Measurements from ENCODE around the gene LSM14B. TPM values are rescaled to one million over a fixed set of nuclear protein-coding genes. Genes with fewer than 3 reads are reported as not detected.

Gene LSM14B
- total RNA-seq, 1 experiment from 2014 or later: 40.4 TPM

DNA sequence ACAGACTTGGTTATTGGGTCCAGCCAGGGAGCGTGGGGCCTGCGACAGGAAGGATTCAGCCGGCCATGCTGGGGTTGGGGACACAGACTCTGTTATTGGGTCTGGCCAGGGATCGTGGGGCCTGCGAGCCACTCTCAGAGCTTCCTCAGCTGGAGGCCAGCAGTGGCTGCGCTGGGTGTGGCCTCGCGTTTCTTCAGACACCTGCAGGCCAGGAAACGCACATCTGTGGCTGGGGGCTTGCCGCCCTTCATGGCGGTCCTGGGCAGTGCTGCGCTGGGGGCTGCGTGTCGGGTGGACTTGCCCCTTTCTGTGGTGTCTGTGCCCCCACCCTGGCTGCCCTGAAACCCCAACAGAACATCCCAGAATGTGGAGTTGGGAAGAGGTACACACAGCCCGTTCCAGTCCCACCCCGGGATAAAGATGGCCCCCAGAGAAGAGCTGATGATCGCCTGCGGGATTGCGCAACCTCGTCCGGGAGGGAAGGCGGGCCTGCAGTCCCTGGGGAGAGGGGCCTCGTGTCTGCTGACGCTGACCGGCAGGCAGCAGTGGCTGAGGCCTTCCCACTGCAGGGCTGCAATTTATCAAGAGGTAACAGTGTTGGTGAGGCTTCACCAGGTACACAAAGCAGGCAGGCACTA, 43.6 kb downstream of the LSM14B start:
- peak; percentile 74 for DNase-seq (ENCODE audit: low read depth, low spot score)
- in situ Hi-C loops (cut with HindIII; ENCODE audit: low pct_unique_long_range_greater_than_20kb, low sequenced_read_pairs): no loop called here

DNA sequence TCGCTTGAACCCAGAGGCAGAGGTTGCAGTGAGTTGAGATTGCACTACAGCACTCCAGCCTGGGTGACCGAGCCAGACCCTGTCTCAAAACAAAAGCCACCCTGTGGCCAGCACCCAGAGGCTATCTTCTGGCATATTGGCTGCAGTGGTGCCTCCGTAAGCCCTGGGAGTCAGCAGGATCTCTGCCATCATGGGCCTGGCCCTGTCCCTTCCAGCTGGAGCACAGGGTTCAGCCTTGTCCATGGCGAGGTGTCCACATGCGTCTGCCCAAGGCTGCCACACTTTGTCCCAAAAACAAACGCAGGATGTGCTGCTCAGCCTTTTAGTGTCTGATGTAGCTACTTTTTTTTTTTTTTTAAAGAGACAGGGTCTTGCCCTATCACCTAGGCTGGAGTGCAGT, 45.2 kb downstream of the LSM14B start:
- in situ Hi-C loops (cut with HindIII; ENCODE audit: low pct_unique_long_range_greater_than_20kb, low sequenced_read_pairs): no loop called here
- DNase-seq (ENCODE audit: low read depth, low spot score): no peak

GRCh38 chr20:62168061-62168460, 45.8 kb downstream of the LSM14B start:
- DNase-seq (ENCODE audit: low read depth, low spot score): no peak

DNA sequence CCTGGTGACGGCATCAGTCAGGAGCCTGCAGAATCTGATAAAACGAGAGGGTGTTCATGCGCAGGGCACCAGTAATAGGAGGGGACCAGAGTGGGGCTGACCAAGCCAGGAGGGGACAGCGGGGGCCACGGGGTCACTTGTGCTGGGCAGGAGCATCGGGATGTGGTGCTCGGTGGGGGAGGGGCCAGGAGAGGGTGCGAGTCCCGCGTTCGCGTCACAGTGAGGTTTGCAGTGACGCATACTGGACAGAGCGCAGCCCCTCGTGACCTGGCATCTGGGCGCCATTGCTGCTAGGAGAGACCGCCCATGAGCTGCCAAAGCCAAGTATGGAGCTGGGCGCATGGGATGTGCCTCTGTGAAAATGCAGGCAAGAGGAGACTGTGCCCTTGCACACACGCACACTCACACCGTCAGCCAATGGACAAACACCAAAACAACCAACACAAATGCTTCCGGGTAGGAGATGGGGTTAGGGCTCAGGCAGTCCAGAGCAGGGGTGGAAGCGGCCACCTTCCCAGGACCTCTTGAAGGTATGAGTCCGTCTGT, 46.7 kb downstream of the LSM14B start:
- in situ Hi-C loops (cut with HindIII; ENCODE audit: low pct_unique_long_range_greater_than_20kb, low sequenced_read_pairs): no loop called here
- no peak for DNase-seq (ENCODE audit: low read depth, low spot score)

More at GRCh38 chr20:62168061-62168460, 45.8 kb downstream of the LSM14B start:
- in situ Hi-C loops (cut with HindIII; ENCODE audit: low pct_unique_long_range_greater_than_20kb, low sequenced_read_pairs): no loop called here

DNA sequence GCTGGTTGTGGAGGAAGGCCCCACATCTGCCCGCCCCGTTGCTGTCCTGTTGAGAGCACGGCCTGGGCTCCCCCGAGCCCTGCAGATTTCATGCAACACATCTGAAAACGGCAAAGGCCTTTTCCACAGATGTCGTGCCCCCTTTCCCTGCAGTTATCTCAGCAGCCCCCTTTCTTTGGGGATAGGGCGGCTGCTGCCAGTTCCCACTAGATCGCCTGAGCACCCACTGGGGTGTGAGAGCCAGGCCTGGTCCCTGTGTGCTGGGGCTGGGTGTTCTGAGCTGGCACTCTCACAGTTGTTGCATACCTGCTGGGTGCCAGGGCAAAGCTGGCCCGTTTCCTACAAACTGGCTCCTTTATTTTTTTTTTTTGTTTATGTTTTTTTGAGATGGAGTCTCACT, 48.3 kb downstream of the LSM14B start:
- DNase-seq (ENCODE audit: low read depth, low spot score): no peak
- in situ Hi-C loops (cut with HindIII; ENCODE audit: low pct_unique_long_range_greater_than_20kb, low sequenced_read_pairs): no loop called here

DNA sequence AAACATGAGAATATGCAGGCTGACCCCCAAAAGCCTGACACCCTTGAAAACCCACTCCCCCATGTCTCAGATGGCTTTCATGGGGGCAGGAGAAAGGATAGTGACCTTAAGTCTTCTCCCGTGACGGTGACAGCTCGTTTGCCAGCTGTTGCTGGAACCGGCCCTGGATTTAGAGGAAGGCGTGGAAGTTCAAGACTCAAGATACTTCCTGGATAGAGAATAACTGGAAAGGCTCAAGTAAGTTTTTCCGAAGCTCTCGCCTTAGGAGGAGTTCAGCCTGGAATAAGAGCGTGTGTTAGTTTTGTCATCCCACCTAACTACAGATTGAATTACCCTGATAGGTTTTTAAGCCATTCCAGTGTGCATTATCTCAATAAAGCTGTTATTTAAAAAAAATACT, 49.0 kb downstream of the LSM14B start:
- in situ Hi-C loops (cut with HindIII; ENCODE audit: low pct_unique_long_range_greater_than_20kb, low sequenced_read_pairs): no loop called here
- DNase-seq (ENCODE audit: low read depth, low spot score): no peak

- DNase-seq (ENCODE audit: low read depth, low spot score): no peak
- in situ Hi-C loops (cut with HindIII; ENCODE audit: low pct_unique_long_range_greater_than_20kb, low sequenced_read_pairs): no loop called here
Measured at GRCh38 chr20:62172666-62173065, 50.4 kb downstream of the LSM14B start.

DNA sequence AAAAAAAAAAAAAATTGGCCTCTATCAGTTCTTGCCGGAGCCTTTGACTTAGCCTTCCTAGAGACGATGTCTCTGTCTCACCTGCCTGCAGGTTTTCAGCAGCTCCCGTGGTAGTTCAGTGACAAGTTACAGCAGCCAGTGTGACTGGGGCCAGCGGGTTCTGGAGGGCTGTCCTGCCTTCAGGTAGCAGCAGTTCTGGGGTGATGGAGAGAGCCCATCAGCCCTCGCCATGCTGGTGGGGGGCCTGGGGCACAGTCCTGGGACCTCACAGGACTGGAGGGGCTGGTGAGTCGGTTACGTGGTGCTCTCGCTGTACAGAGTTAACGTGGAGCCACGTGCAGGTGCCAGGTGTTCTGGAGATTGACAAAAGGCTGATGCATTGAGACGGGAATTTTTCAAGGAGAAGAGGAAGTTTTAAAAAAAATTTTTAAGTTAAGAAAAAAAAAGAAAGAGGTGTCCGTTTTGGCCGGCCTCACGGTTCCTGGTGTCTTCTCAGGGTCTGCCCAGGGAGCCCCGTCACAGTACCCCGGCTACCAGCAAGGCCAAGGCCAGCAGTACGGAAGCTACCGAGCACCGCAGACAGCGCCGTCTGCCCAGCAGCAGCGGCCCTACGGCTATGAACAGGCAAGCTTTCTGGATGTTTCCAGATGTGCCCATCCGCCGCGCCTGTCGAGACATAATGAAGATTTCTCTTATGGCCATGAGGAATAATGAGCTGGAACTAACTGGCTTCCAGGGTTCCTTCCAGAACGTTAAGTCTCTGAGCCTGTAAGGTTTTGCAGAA, 51.9 kb downstream of the LSM14B start:
- in situ Hi-C loops (cut with HindIII; ENCODE audit: low pct_unique_long_range_greater_than_20kb, low sequenced_read_pairs): no loop called here
- DNase-seq (ENCODE audit: low read depth, low spot score): no peak

DNA sequence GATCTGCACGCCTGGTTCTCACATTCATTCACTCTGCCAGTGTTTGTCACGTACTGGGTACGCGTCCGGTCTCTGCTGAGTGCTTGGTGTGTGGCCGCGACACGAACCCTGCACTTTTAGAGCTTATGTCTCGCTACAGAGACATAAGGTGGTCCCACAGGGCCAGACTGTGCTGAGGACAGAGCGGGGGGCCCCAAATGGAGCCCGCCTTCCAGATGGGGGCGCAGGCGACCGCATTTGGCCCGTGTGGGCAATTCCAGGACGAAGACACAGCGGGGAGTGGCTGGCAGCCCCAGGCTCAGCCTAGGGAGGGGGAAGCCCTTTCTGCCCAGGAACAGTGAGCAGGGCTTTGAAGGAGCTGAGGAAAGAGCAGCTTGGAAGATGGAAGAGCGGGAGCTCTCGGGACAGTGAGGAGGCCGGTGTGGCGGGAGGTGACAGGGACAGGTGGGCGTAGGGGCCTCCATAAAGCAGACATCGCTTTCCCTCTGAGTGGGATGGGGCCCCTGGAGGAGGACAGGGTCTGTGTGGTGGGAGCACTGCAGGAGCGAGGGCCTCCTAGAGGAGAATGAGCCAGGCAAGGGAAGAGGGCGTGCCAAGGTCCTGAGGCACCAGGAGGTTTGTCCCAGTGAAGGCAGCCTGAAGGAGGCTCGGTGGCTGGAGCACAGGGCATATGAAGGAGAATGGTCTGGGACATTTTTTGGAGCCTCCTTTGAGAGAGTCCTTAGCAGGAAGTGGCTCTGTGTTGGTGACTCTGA, 52.8 kb downstream of the LSM14B start:
- in situ Hi-C loops (cut with HindIII; ENCODE audit: low pct_unique_long_range_greater_than_20kb, low sequenced_read_pairs): loop anchor here (25.0 kb wide), 1 partner anchor 112 kb away; no protein-coding TSS in a partner anchor
- no peak for DNase-seq (ENCODE audit: low read depth, low spot score)

DNA sequence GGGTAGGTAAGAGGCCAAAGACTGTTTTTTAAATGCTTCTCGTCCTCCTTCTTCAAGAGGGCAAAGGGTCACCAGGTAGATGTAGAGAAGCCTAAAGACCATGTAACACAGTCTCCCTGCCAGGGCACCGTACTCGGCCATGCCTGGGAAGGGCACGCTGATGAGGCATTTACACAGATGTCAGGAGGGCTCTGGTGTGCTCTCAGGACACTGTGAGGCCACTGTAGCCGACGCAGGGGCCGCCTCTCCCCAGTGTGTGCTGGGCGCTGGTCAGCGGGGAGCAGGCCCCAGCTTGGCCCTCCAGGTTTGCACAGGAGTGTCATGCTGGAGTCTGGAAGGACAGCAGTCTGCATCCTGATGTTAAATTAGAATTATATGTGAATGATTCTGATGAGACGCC, 53.4 kb downstream of the LSM14B start:
- in situ Hi-C loops (cut with HindIII; ENCODE audit: low pct_unique_long_range_greater_than_20kb, low sequenced_read_pairs): loop anchor here (25.0 kb wide), 1 partner anchor 112 kb away; no protein-coding TSS in a partner anchor
- no peak for DNase-seq (ENCODE audit: low read depth, low spot score)

DNA sequence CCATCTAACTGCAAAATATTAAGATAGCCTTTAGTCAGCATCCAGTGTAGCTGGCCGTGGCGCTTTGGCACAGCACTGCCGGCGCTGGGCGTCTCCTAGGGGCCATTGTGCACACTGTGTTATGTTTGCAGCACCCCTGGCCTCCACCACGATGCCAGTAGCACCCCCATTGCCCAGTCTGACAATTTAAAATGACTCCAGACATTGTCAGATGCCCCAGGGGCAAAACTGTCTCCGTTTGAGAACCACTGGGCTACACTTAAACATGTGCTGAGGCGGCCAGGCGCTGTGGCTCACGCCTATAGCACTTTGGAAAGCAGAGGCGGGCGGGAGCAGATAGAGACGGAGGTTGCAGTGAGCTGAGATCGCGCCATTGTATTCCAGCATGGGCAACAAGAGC, 54.6 kb downstream of the LSM14B start:
- DNase-seq (ENCODE audit: low read depth, low spot score): no peak
- in situ Hi-C loops (cut with HindIII; ENCODE audit: low pct_unique_long_range_greater_than_20kb, low sequenced_read_pairs): loop anchor here (25.0 kb wide), 1 partner anchor 110 kb away; no protein-coding TSS in a partner anchor

GRCh38 chr20:62177307-62177706, 55.0 kb downstream of the LSM14B start:
- DNase-seq (ENCODE audit: low read depth, low spot score): no peak
- in situ Hi-C loops (cut with HindIII; ENCODE audit: low pct_unique_long_range_greater_than_20kb, low sequenced_read_pairs): loop anchor here (25.0 kb wide), 1 partner anchor 110 kb away; no protein-coding TSS in a partner anchor

DNA sequence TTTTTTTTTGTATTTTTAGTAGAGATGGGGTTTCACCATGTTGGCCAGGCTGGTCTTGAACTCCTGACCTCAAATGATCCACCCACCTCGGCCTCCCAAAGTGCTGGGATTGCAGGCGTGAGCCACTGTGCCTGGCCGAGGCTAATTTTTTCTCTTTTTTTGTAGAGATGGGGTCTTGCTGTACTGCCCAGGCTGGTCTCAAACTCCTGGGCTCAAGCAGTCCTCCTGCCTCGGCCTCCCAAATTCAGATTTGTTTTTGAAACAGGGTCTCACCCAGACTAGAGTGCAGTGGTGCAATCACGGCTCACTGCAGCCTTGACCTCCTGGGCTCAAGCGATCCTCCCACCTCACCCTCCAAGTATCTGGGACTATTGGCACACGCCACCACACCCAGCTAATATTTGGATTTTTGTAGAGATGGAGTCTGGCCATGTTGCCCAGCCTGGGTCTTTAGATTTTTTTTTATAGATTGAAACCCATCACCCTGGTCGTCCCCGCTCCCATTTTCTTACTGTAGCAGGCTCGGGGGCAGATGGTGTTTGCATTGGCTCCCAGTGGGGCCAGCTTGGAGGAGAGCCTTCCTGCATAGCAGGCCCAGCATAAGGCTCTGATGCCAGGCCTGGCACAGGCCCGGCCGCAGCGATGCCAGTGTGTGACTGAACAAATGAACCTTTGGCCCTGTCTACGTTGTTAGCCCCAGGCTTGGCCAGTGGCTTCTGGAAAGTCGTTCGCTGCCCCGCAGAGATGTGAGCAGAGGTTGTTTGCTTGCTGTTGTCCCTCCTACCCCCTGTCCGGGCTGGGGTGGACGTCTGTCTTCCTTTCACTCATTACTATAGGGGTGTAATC, 56.3 kb downstream of the LSM14B start:
- in situ Hi-C loops (cut with HindIII; ENCODE audit: low pct_unique_long_range_greater_than_20kb, low sequenced_read_pairs): loop anchor here (25.0 kb wide), 1 partner anchor 109 kb away; no protein-coding TSS in a partner anchor
- no peak for DNase-seq (ENCODE audit: low read depth, low spot score)

DNA sequence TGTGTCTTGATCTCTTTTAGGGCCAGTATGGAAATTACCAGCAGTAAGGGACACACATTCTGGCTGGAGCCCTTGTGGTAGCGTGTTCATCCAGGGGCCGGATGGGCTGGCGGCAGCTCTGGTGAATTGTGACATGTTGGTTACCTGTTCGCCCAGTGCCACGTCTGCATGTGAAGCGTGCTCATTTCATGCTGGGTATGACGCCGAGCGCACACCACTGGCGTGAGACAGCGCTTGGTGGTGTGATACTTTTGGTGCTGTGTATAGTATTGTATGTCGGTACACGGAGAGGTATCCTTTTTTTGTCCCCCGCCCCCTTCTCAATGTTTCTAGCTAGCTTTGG, 56.9 kb downstream of the LSM14B start:
- in situ Hi-C loops (cut with HindIII; ENCODE audit: low pct_unique_long_range_greater_than_20kb, low sequenced_read_pairs): loop anchor here (25.0 kb wide), 1 partner anchor 108 kb away; no protein-coding TSS in a partner anchor
- DNase-seq (ENCODE audit: low read depth, low spot score): no peak

DNA sequence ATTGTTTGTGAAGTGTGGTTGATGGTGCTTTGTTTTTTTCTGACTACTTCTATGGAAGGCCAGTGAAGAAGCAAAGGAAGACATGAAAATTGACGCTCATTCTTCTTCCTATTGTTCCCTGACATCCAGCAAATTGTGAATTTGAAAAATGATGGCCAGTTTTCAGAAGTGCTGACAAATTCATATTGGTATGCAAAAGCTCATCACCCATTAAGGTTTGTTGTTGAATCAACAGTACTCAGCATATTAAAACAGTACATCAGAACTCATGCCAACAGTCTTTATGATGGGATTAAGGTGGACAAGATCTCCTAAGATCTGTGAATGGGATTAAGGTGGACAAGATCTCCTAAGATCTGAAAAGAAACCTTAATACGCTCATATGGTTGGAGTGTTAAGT, 59.5 kb downstream of the LSM14B start:
- DNase-seq (ENCODE audit: low read depth, low spot score): peak; percentile 9
- in situ Hi-C loops (cut with HindIII; ENCODE audit: low pct_unique_long_range_greater_than_20kb, low sequenced_read_pairs): loop anchor here (25.0 kb wide), 1 partner anchor 105 kb away; no protein-coding TSS in a partner anchor

- DNase-seq (ENCODE audit: low read depth, low spot score): peak; percentile 97
- in situ Hi-C loops (cut with HindIII; ENCODE audit: low pct_unique_long_range_greater_than_20kb, low sequenced_read_pairs): loop anchor here (25.0 kb wide), 1 partner anchor 105 kb away; no protein-coding TSS in a partner anchor
Measured at GRCh38 chr20:62182469-62183425, 60.5 kb downstream of the LSM14B start, which contains the start of gene MTG2. Gene MTG2, plus strand, starts transcription at chr20:62183028. Its CDS starts 10,393 bp downstream, at chr20:62193421.

All from SK-MEL-5 (cell line).